DMS114 treated with DMSO at 0.1 percent for 48 hours (cell line): ENCODE results near the gene MYL3.
"Not testable (repeated sequence)": the region's sequence is repeated elsewhere in the genome, so short reads cannot be mapped to it uniquely, and the experiment has no call there.

Source experiments
- DNase-seq: peaks from one replicate; lab custom pipeline; 2025; ENCODE audit not compliant: unreplicated experiment; lab: John Stamatoyannopoulos, UW

MYL3 gene

DNA sequence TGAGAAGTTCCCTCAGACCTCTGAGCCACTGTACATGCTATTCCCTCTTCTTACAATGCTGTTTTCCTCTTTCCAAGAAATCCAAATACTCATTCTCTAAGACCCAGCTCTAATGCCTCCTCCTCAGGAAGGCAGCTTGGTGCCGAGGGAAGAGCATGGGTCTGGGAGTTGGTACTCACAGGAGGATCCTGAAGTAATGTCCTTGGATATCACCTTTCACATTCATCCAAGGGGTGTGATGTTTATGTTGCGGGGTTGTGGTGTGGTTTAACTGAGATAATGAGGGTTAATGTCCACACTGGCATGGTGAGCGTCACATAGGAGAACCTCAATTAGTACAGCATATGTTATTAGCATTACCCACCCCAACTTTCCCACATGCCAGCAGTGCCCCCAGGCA, 31.9 kb downstream of the MYL3 start:
- no peak for DNase-seq

GRCh38 chr3:46830801-46831200, 32.4 kb downstream of the MYL3 start:
- no peak for DNase-seq

- DNase-seq = no peak
These were observed 33.5 kb downstream of the MYL3 start for GRCh38 chr3:46829699-46830208.

DNA sequence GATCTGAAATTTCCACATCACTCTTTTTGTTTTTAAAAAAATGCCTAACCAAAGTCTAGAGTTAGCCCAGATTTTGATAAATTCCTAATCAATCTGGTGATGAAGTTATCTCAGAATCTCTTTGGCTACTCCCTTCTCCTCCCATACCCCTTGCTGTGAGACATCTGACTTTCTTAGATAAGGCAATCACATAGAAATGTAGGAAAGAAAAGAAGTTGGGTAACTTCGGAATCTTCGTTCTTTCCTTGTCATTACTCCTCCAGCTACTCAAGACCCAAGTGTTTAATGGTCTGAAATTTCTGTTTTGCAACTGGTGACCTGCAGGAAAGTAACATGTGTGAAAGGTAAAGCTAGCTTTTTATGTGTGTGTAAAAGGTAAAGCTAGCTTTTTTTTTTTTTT, 37.8 kb downstream of the MYL3 start:
- DNase-seq = no peak

DNA sequence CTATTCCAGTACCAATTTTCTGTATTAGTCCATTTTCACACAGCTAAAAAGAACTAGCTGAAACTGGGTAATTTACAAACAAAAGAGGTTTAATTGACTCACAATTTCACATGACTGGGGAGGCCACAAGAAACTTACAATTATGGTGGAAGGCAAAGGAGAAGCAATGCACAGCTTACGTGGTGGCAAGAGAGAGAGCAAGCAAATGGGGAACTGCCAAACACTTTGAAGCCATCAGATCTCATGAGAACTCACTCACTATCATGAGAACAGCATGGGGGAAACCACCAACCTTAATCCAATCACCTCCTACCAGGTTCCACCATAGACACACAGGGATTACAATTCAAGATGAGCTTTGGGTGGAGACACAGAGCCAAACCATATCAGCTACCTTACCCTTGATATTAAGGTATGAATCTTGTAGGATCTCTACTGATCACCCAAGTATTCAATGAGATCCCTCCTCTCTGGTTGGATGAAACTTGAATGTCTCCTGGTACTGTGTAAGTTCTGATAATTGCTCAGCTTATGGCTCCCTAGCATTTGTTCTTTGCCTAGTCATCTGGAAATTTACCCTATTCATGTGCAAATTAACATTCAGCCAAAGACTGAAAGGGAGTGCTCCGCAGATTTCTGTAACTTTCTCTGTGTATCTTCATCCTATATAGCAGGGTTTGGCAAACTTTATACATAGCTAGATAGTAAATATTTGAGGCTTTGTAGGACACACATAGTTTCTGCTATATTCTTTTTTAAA, 38.9 kb downstream of the MYL3 start:
- no peak for DNase-seq

- DNase-seq = not testable (repeated sequence)
These were observed 39.9 kb downstream of the MYL3 start for GRCh38 chr3:46823314-46823713.

DNA sequence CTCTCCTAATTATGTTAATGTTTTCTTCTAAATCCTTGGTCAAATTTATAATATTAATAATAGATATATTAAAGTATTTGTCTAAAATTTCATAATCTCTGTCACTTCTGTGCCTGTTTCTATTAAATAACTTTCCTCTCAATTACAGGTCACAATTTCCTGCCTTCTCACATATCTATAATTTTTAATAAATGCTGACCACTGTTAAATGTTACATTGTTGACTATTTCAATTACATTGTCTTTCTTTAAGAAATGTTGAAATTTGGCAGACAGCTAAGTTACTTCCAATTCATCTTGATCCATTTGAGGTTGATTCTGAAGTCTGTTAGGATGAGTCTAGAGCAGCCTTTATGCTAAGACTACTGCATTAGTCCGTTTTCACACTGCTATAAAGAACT, 41.7 kb downstream of the MYL3 start:
- no peak for DNase-seq

GRCh38 chr3:46820852-46821251, 42.4 kb downstream of the MYL3 start:
- no peak for DNase-seq

GRCh38 chr3:46812237-46812791, 50.9 kb downstream of the MYL3 start:
- DNase-seq = peak; percentile 21

GRCh38 chr3:46811615-46812236, 51.5 kb downstream of the MYL3 start:
- DNase-seq = no peak

GRCh38 chr3:46808766-46809165, 54.5 kb downstream of the MYL3 start:
- DNase-seq = not testable (repeated sequence)
